ENCODE results near the gene NAA35.

Gene NAA35

GRCh38 chr9:86064220-86064619, 123.3 kb downstream of the NAA35 start:
- no peak for TF ChIP-seq POLR2AphosphoS5 (IDR thresholded peaks at IDR 0.05; ENCODE audit: low read depth, low read length)
- no peak for TF ChIP-seq TAF1 (IDR thresholded peaks at IDR 0.05; ENCODE audit: borderline replicate concordance, insufficient read depth, low read length)
- no peak for TF ChIP-seq SIN3A (IDR thresholded peaks at IDR 0.05; ENCODE audit: borderline replicate concordance, insufficient read depth, low read length)
- TF ChIP-seq FOXP2 (optimal IDR thresholded peaks at IDR 0.05; ENCODE audit: borderline replicate concordance, extremely low read depth, extremely low read length, insufficient read depth) = no peak
- no peak for TF ChIP-seq REST (IDR thresholded peaks at IDR 0.05; ENCODE audit: insufficient read depth in 1 of 2, low read depth in 2 of 2, low read length in 2 of 2)

GRCh38 chr9:86069206-86069869, 128.4 kb downstream of the NAA35 start:
- no peak for TF ChIP-seq TAF1 (IDR thresholded peaks at IDR 0.05; ENCODE audit: borderline replicate concordance, insufficient read depth, low read length)
- no peak for TF ChIP-seq SIN3A (IDR thresholded peaks at IDR 0.05; ENCODE audit: borderline replicate concordance, insufficient read depth, low read length)
- TF ChIP-seq REST (IDR thresholded peaks at IDR 0.05; ENCODE audit: insufficient read depth in 1 of 2, low read depth in 2 of 2, low read length in 2 of 2) = no peak
- TF ChIP-seq POLR2AphosphoS5 (IDR thresholded peaks at IDR 0.05; ENCODE audit: low read depth, low read length) = no peak
- no peak for TF ChIP-seq FOXP2 (optimal IDR thresholded peaks at IDR 0.05; ENCODE audit: borderline replicate concordance, extremely low read depth, extremely low read length, insufficient read depth)
